GM12874 (cell line): ENCODE measurements around the gene RNU1-2.

Source experiments
- TF ChIP-seq, protein P1 (sequence below): IDR thresholded peaks from 2 replicates; pipeline ENCODE4 v1.5.1; 2011; ENCODE audit warnings: low read depth, mild to moderate bottlenecking, control low read depth, low read length, moderate library complexity; ENCODE audit not compliant: insufficient read depth

RNU1-2 gene

DNA sequence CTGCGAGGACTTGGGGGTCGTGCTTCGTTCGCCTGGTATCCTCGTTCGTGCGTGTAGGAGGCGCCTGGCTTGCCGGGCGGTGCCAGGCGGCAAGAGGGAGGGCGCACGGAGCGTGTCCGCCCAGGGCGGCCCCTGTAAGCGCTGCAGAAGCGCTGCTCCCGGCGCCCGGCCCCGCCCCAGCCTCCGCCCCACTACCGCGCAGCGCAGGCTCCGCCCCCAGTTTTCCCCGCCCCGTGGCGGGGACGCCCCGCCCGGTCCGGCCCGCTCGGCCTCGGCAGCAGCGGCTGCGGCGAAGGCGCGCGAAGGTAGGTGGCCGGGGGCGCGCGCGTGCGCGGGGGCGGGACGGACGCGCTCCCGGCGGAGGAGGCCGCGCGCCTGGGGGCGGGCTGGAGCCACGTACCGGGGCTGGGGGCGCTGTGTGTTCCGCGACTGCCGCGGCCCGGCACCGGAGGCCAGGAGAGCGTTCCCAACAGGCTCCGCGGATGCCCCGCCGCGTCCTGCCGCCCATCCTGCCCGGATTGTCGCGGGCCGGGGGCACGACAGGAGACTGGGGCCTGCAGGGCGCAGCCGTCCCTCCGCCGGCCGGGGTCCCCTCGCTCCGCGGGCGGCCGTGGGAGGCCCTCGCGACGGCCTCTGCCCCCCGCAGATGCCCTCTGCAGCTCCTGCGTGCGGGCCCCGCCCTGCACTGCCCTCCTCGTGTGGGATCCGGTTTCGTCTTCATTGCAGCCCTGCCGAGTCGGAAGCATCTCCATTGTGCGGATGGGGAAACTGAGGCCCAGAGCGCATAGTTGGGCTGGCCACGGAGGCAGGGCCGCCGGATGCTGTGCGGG is 18.3 kb downstream of the RNU1-2 start:
- TF ChIP-seq, protein P1, sequence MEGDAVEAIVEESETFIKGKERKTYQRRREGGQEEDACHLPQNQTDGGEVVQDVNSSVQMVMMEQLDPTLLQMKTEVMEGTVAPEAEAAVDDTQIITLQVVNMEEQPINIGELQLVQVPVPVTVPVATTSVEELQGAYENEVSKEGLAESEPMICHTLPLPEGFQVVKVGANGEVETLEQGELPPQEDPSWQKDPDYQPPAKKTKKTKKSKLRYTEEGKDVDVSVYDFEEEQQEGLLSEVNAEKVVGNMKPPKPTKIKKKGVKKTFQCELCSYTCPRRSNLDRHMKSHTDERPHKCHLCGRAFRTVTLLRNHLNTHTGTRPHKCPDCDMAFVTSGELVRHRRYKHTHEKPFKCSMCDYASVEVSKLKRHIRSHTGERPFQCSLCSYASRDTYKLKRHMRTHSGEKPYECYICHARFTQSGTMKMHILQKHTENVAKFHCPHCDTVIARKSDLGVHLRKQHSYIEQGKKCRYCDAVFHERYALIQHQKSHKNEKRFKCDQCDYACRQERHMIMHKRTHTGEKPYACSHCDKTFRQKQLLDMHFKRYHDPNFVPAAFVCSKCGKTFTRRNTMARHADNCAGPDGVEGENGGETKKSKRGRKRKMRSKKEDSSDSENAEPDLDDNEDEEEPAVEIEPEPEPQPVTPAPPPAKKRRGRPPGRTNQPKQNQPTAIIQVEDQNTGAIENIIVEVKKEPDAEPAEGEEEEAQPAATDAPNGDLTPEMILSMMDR: 0 out of 2 replicates have a peak, but pooled peaks have one; percentile 3

DNA sequence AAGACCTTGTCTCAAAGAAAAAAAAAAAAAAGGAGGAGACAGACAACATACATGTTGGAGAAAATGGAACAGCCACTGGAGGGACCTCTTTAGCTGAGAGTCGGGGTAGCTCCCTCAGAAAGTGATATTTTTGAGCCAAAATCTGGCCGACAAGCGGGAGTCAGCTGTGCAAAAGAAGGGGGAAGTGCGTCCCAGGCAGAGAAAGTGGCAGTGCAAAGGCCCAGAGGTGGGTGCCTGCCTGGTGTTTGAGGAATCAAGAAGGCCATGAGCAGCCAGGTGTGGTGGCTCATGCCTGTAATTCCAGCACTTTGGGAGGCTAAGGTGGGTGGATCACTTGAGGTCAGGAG is 19.8 kb downstream of the RNU1-2 start:
- TF ChIP-seq, protein P1: no peak

DNA sequence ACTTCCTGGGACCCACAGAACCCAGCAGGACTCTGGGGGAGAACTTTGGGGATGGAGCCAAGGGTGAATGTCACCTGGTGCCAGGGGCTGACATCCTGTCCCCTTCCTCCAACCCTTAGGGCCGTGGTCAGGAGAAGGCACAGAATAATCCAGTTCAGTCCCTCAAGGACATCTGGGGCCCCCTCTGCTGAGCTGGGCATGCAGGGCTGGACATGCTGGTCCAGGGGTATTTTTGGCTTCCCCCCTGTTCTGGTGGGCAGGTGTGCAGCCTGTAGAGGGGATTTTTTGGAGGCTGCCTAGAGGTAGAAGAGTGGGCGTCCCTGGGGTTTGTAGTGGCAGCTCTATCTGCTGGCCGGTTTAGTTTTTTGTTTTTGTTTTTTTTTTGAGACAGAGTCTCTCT is 22.6 kb downstream of the RNU1-2 start:
- TF ChIP-seq, protein P1: no peak

DNA sequence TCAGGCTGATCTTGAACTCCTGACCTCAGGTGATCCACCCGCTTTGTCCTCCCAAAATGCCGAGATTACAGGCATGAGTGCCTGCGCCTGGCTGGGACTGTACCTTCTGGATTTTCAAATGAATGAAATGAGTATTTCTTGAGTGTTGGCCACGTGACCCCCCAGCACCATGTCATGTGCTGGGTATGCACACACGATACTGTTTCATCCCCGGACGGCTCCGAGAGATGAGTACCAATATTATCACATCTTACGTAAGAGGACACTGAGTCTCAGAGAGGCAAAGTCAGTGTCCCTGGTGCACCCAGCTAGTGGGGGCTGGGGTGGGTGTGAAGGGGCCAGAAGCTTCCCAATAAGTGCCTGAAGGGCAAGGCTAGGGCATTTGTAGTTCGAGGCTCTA is 25.2 kb downstream of the RNU1-2 start:
- TF ChIP-seq, protein P1: no peak

DNA sequence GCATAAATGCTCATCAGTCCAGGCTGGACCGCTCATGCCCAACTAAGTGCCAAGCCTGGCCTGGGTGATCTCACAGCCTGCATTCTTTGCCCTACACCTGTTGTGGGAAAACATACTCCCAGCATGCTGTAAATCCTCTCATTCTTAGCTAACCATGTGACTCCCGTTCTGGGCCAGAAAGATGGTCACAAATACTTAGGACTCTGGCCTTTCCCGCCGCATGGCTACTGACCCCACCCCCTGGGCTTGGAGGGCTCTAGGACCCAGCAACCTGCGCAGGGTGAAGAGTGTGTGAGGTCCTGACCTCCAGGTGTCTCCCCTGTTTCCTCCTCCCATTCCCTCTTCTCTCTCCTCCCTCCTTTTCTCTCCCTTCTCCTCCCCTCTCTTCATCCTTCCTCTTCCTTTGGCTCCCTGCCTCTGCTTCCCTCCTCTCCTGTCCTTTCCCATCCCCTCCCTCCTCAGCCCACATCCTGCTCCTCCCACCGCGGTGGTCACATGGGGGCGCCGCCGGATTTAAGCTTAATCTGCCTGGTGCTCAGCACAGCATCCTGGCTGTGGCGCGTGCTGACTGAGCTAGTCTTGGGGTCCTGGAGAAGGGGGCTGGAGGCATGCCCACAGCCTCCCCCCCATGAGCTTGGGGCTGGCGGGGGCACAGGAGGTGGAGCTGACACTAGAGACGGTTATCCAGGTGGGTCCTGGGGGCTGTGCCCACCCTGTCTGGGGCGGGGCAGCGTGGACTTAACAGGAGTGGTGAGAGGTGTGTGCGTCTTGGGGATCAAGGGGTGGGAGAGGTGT is 25.8 kb downstream of the RNU1-2 start, which contains the start of gene CROCC:
CROCC (plus strand) TSS at position 541 of the 795 bp plus-strand sequence; CDS start at position 629, 88 bp downstream.
- TF ChIP-seq, protein P1: no peak

DNA sequence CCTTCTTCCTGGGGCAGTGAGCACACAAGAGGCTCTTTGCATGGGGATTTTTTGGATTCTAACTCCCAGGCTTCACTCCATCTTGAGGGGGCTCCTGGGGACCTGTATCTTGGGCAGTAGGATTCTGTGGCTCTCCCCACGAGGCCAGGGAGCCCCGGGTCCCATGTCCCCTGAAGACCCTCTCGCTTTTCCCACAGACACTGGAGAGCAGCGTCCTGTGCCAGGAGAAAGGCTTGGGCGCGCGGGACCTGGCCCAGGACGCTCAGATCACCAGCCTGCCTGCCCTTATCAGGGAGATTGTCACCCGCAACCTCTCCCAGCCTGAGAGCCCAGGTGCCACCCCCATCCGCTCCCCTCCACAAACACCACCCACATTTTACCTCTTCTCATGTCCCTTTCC is 26.7 kb downstream of the RNU1-2 start:
- TF ChIP-seq, protein P1: no peak

DNA sequence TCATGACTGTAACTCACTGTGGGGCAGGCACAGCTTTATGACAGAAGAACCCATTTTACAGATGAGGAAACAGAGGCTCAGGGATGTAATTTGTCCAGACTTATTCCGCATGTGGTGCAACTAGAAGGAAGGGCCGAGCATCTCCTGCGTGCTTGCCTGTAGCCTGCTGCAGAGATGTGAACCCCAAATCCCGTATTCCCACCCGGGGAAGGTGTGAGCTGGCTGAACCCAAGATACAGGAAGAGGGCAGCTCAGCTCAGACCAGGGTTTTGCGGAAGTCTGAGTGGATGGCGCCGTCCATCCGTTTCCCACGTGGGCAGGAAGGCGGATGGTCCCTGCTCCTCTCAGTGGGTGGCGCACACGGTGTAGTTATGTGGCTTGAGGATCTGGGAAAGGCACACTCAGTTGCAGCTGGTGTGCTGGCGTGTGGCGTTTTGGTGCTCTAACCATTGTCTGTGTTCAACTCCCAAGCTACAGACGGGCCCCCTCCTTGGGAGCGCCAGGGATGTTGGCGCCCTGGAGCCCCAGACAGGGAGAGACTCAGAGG is 27.2 kb downstream of the RNU1-2 start:
- TF ChIP-seq, protein P1: no peak
